T-helper 2 cell treated with Interferon-gamma antibody and Interleukin-4, amounts not matched to agents 5 μg/mL and 100 μg/mL, for 36 hours (primary cell): ENCODE results near the gene PCYT1A.
"Not testable (repeated sequence)": the region's sequence is repeated elsewhere in the genome, so short reads cannot be mapped to it uniquely, and the experiment has no call there.

Source experiments
- DNase-seq: peaks from one replicate; pipeline ENCODE4 v3.0.0; 2021; ENCODE audit warnings: low spot score
- H3K27ac Mint-ChIP-seq: one replicate; pipeline ENCODE4 v1.8.0; 2021; ENCODE audit warnings: mild to moderate bottlenecking, mixed read lengths
- H3K27me3 Mint-ChIP-seq: one replicate; pipeline ENCODE4 v1.8.0; 2021; ENCODE audit warnings: low read depth, mixed read lengths
- H3K36me3 Mint-ChIP-seq: one replicate; pipeline ENCODE4 v1.8.0; 2021; ENCODE audit warnings: low read depth, mixed read lengths
- H3K4me1 Mint-ChIP-seq: one replicate; pipeline ENCODE4 v1.8.0; 2021; ENCODE audit warnings: low read depth, mixed read lengths
- H3K4me3 Mint-ChIP-seq: one replicate; pipeline ENCODE4 v1.8.0; 2022; ENCODE audit warnings: mild to moderate bottlenecking, moderate library complexity, mixed read lengths
- H3K9me3 Mint-ChIP-seq: one replicate; pipeline ENCODE4 v1.8.0; 2021; ENCODE audit warnings: mixed read lengths

PCYT1A gene

GRCh38 chr3:196272826-196273225 lies 14.7 kb downstream of the PCYT1A start:
- peaks cover 49% of the 10 kb centered on the region for H3K4me1 Mint-ChIP-seq
- H3K27me3 Mint-ChIP-seq, result no peaks in the 10 kb centered on the region
- H3K9me3 Mint-ChIP-seq, result no peaks in the 10 kb centered on the region
- peak overlapping the region; percentile 94 for H3K27ac Mint-ChIP-seq
- no peak for DNase-seq
- no peak overlapping the region for H3K4me3 Mint-ChIP-seq
- peaks cover 45% of the 10 kb centered on the region for H3K36me3 Mint-ChIP-seq

- Mint-ChIP-seq H3K9me3 (no peaks in the 10 kb centered on the region), H3K27ac (peak overlapping the region; percentile 71), H3K4me3 (no peak overlapping the region), H3K36me3 (peaks cover 46% of the 10 kb centered on the region), H3K27me3 (no peaks in the 10 kb centered on the region), H3K4me1 (peaks cover 41% of the 10 kb centered on the region)
- DNase-seq, result no peak
These were observed 17.0 kb downstream of the PCYT1A start for GRCh38 chr3:196270499-196270898.

GRCh38 chr3:196268284-196269163 lies 19.0 kb downstream of the PCYT1A start:
- H3K36me3 Mint-ChIP-seq, result peaks cover 47% of the 10 kb centered on the region

GRCh38 chr3:196263819-196264218 lies 23.7 kb downstream of the PCYT1A start:
- no peak for DNase-seq
- peaks cover 13% of the 10 kb centered on the region for H3K4me1 Mint-ChIP-seq
- no peak overlapping the region for H3K4me3 Mint-ChIP-seq
- H3K27me3 Mint-ChIP-seq, result no peaks in the 10 kb centered on the region
- H3K36me3 Mint-ChIP-seq, result peaks cover 41% of the 10 kb centered on the region
- no peaks in the 10 kb centered on the region for H3K9me3 Mint-ChIP-seq
- H3K27ac Mint-ChIP-seq, result no peak overlapping the region

More at GRCh38 chr3:196268284-196269163, 19.0 kb downstream of the PCYT1A start:
- no peaks in the 10 kb centered on the region for H3K9me3 Mint-ChIP-seq
- peak overlapping the region; percentile 45 for H3K27ac Mint-ChIP-seq
- H3K4me3 Mint-ChIP-seq, result no peak overlapping the region
- H3K27me3 Mint-ChIP-seq, result no peaks in the 10 kb centered on the region
- peaks cover 27% of the 10 kb centered on the region for H3K4me1 Mint-ChIP-seq
- DNase-seq, result no peak

- H3K27ac Mint-ChIP-seq, result no peak overlapping the region
- H3K4me1 Mint-ChIP-seq, result peaks cover 8% of the 10 kb centered on the region
- H3K36me3 Mint-ChIP-seq, result peaks cover 38% of the 10 kb centered on the region
- H3K4me3 Mint-ChIP-seq, result no peak overlapping the region
- H3K27me3 Mint-ChIP-seq, result no peaks in the 10 kb centered on the region
- no peak for DNase-seq
- H3K9me3 Mint-ChIP-seq, result no peaks in the 10 kb centered on the region
These were observed 26.7 kb downstream of the PCYT1A start for GRCh38 chr3:196260784-196261183.

- H3K27ac Mint-ChIP-seq, result no peak overlapping the region
- DNase-seq, result no peak
- peaks cover 33% of the 10 kb centered on the region for H3K36me3 Mint-ChIP-seq
- H3K4me3 Mint-ChIP-seq, result no peak overlapping the region
- peaks cover 9% of the 10 kb centered on the region for H3K4me1 Mint-ChIP-seq
- no peaks in the 10 kb centered on the region for H3K27me3 Mint-ChIP-seq
- no peaks in the 10 kb centered on the region for H3K9me3 Mint-ChIP-seq
These were observed 31.8 kb downstream of the PCYT1A start for GRCh38 chr3:196255776-196256175.

- Mint-ChIP-seq H3K27me3 (no peaks in the 10 kb centered on the region), H3K36me3 (peaks cover 33% of the 10 kb centered on the region), H3K27ac (no peak overlapping the region), H3K9me3 (no peaks in the 10 kb centered on the region), H3K4me1 (peaks cover 6% of the 10 kb centered on the region), H3K4me3 (no peak overlapping the region)
- DNase-seq, result no peak
These were observed 32.9 kb downstream of the PCYT1A start for GRCh38 chr3:196254376-196255283.

GRCh38 chr3:196251918-196252317 lies 35.6 kb downstream of the PCYT1A start:
- no peak overlapping the region for H3K4me3 Mint-ChIP-seq
- no peak overlapping the region for H3K27ac Mint-ChIP-seq
- peaks cover 5% of the 10 kb centered on the region for H3K4me1 Mint-ChIP-seq
- no peak for DNase-seq
- H3K27me3 Mint-ChIP-seq, result no peaks in the 10 kb centered on the region
- peaks cover 35% of the 10 kb centered on the region for H3K36me3 Mint-ChIP-seq
- H3K9me3 Mint-ChIP-seq, result no peaks in the 10 kb centered on the region

GRCh38 chr3:196246612-196247308 lies 40.8 kb downstream of the PCYT1A start:
- H3K36me3 Mint-ChIP-seq, result peaks cover 43% of the 10 kb centered on the region
- H3K27ac Mint-ChIP-seq, result no peak overlapping the region
- no peak for DNase-seq
- H3K9me3 Mint-ChIP-seq, result no peaks in the 10 kb centered on the region
- no peaks in the 10 kb centered on the region for H3K27me3 Mint-ChIP-seq
- H3K4me3 Mint-ChIP-seq, result no peak overlapping the region
- no peaks in the 10 kb centered on the region for H3K4me1 Mint-ChIP-seq

- H3K9me3 Mint-ChIP-seq, H3K4me1 Mint-ChIP-seq, DNase-seq, H3K27ac Mint-ChIP-seq, H3K27me3 Mint-ChIP-seq, H3K4me3 Mint-ChIP-seq: not testable (repeated sequence)
- H3K36me3 Mint-ChIP-seq, result peaks cover 45% of the 10 kb centered on the region
These were observed 43.4 kb downstream of the PCYT1A start for GRCh38 chr3:196244166-196244565.

GRCh38 chr3:196241704-196242103 lies 45.8 kb downstream of the PCYT1A start:
- Mint-ChIP-seq H3K36me3 (peaks cover 57% of the 10 kb centered on the region), H3K27ac (no peak overlapping the region), H3K4me3 (no peak overlapping the region), H3K4me1 (peaks cover 3% of the 10 kb centered on the region), H3K9me3 (no peaks in the 10 kb centered on the region), H3K27me3 (no peaks in the 10 kb centered on the region)
- DNase-seq, result no peak

GRCh38 chr3:196240424-196240823 lies 47.1 kb downstream of the PCYT1A start:
- DNase-seq, result no peak
- H3K27ac Mint-ChIP-seq, result no peak overlapping the region
- peaks cover 3% of the 10 kb centered on the region for H3K4me1 Mint-ChIP-seq
- H3K4me3 Mint-ChIP-seq, result no peak overlapping the region
- H3K36me3 Mint-ChIP-seq, result peaks cover 51% of the 10 kb centered on the region
- no peaks in the 10 kb centered on the region for H3K9me3 Mint-ChIP-seq
- no peaks in the 10 kb centered on the region for H3K27me3 Mint-ChIP-seq

GRCh38 chr3:196238612-196239560 lies 48.6 kb downstream of the PCYT1A start:
- H3K36me3 Mint-ChIP-seq, result peaks cover 45% of the 10 kb centered on the region

More at GRCh38 chr3:196238612-196239560, 48.6 kb downstream of the PCYT1A start:
- no peak overlapping the region for H3K4me3 Mint-ChIP-seq
- H3K27ac Mint-ChIP-seq, result no peak overlapping the region
- DNase-seq, result no peak
- H3K27me3 Mint-ChIP-seq, result no peaks in the 10 kb centered on the region
- peaks cover 3% of the 10 kb centered on the region for H3K4me1 Mint-ChIP-seq
- no peaks in the 10 kb centered on the region for H3K9me3 Mint-ChIP-seq
